Stimulated activated CD8-positive, alpha-beta memory T cell treated with anti-CD3 and anti-CD28 coated beads, Interleukin-7, amount 100 ng/mL, for 24 hours (primary cell): ENCODE data around the gene B3GAT3.
"Not testable (repeated sequence)": the region's sequence is repeated elsewhere in the genome, so short reads cannot be mapped to it uniquely, and the experiment has no call there.

Experiments
- DNase-seq: peaks from one replicate; pipeline ENCODE4 v3.0.0-alpha.2; 2020; ENCODE audit warnings: low read depth

Gene B3GAT3

GRCh38 chr11:62577046-62577714 is 44.6 kb downstream of the B3GAT3 start:
- DNase-seq = no peak

- no peak for DNase-seq
Measured at GRCh38 chr11:62575837-62576236, 45.9 kb downstream of the B3GAT3 start.

DNA sequence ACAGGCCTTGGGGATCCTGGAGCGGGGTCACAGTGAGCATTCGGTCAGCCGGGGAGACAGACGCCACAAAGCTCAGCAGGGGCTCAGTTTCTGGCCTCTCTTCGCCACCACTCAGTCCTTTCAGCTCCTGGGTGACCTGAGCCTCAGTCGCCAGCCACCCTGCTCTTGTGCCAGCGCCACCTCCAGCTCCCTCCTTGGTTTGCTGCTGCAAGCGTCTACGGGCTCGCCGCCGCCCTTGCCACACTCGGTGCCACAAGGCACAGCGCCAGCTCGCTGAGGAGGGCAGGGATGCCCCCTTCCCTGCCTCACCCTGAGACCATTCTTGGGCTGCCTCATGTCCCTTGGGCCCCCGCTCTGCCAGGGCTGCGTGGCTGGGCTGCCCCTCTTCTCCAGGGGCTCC is 46.6 kb downstream of the B3GAT3 start:
- no peak for DNase-seq

GRCh38 chr11:62574363-62575071 is 47.3 kb downstream of the B3GAT3 start:
- DNase-seq = no peak

GRCh38 chr11:62573592-62574362 is 48.0 kb downstream of the B3GAT3 start, which contains the start of gene EEF1G:
TSS of gene EEF1G (minus strand) at chr11:62573891. CDS start at chr11:62573842, 49 bp downstream.
- peak; percentile 93 for DNase-seq

DNA sequence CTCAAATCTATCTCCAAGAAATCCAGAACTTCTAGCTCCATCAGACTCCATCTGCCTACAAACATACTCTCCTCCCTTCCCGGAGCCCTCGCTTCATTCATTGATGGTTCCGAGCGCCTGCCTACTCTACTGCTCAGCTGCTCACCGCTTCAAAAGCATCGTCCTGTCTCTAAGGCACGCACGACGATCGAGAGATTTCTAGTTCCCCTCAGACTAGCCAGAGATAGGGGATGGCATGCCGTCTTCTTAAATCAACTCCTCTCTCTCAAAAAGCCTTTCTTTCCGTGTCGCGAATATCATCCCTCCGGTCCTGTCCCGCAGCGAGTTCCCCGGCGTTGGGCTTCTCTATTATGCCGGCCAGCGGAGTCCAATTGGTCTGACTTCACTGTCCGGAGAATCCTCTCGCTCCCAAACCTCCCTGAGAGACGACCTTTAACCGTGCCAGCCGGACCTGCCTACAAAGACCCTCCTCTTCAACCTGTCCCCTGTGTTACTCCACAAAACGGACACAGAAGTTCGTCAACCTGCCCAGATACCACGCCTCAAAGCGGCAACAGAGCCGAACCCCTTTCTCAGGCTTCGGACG is 48.7 kb downstream of the B3GAT3 start:
- no peak for DNase-seq

- DNase-seq = no peak
Measured at GRCh38 chr11:62572431-62572830, 49.4 kb downstream of the B3GAT3 start.

- not testable (repeated sequence) for DNase-seq
Measured at GRCh38 chr11:62571493-62571892, 50.3 kb downstream of the B3GAT3 start.

GRCh38 chr11:62570903-62571302 is 50.9 kb downstream of the B3GAT3 start:
- DNase-seq = not testable (repeated sequence)

GRCh38 chr11:62569611-62570010 is 52.2 kb downstream of the B3GAT3 start:
- DNase-seq = no peak

- no peak for DNase-seq
Measured at GRCh38 chr11:62567018-62567633, 54.7 kb downstream of the B3GAT3 start.

DNA sequence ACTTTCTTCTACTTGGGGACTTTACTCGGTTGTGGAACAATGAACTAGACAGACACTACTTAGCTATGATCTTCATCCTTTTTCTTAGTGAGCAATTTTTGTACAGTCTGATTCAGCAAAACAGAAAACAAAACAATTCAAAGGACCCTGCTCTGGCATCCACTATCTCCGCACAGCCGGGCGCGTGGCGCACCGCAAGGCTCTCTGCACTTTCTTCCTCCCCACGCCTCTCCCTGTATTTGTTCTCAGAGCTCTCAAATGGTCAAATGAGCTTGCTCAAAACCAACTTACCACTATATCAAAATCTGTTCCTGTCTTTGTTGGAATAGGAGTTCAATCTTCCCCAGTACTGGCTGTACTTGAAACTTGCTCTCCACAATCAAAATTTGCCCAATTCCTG is 55.5 kb downstream of the B3GAT3 start:
- DNase-seq = no peak
